ENCODE results near the gene ACTN4.

DNA sequence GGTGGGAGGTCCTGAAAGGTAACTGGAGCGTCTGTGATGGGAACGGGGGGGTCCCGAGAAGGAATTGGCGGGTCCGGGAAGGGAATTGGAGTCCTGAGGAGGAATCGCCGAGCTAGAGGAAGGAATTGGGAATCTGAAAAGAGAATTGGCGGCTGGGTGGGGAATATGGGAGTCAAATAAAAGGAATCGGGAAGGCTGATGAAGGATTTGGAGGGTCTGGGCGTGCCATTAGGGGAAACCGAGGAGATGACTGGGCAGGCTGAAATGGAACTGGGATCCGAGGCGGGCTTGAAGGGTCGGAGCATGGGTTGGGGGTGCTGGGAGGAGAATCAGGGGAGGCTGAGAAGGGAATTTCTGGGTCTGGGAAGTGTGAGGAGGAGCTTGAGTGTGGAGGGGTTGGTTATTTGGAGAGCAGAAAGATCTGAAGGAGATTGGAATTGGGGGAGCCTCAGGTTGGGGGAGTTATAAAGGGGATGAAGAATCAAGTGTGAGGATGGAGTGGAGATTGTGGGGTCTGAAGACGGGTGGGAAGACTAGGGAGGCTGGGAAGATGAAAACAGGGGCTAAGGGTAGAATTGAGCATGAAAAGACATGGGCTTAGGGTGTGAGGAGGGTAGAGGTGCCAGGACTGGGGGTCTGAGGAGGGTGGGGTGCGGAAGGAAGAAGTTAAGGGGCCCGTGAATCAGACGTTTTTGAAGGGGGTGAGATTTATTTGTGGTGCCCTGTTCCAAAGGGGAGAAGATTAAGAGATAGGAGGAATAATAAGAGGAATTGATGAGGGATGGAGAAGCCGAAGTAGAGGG, 718 bp downstream of the ACTN4 start:
- no peak for TF ChIP-seq CTCF (IDR thresholded peaks at IDR 0.05; ENCODE audit: borderline replicate concordance, extremely low read depth, low read length, poor library complexity, severe bottlenecking)
- no peak for TF ChIP-seq EZH2 (IDR thresholded peaks at IDR 0.05; ENCODE audit: borderline replicate concordance, low read depth, low read length, severe bottlenecking)

All from DND-41 (cell line).